Stomach (tissue), 4 donors: ENCODE measurements around the gene DNAJB9.

Source experiments
- POLR2A ChIP-seq, 4 donors: fragments of 450-650 bp; IDR thresholded peaks; one replicate each; pipeline ENCODE4 v1.6.1; 2016; ENCODE audit warnings: antibody characterized with exemption in 4 of 4, control low read depth in 2 of 4, mild to moderate bottlenecking in 1 of 4, moderate library complexity in 1 of 4
- POLR2AphosphoS5 ChIP-seq, 3 donors: sonication (generic); formaldehyde crosslinking; IDR thresholded peaks; one replicate each; pipeline ENCODE4 v1.6.1; 2016; ENCODE audit warnings: antibody characterized with exemption in 3 of 3
- TF ChIP-seq, protein P1 (sequence below), 7 experiments: fragments of 450-650 bp in 4 of 7; fragments of 200-600 bp in 3 of 7; sonication (generic) in 3 of 7; IDR thresholded peaks; one replicate each; pipeline ENCODE4 v1.5.1; 2016 to 2019; ENCODE audit warnings: antibody characterized with exemption in 7 of 7, control low read depth in 2 of 7, mild to moderate bottlenecking in 1 of 7

DNA sequence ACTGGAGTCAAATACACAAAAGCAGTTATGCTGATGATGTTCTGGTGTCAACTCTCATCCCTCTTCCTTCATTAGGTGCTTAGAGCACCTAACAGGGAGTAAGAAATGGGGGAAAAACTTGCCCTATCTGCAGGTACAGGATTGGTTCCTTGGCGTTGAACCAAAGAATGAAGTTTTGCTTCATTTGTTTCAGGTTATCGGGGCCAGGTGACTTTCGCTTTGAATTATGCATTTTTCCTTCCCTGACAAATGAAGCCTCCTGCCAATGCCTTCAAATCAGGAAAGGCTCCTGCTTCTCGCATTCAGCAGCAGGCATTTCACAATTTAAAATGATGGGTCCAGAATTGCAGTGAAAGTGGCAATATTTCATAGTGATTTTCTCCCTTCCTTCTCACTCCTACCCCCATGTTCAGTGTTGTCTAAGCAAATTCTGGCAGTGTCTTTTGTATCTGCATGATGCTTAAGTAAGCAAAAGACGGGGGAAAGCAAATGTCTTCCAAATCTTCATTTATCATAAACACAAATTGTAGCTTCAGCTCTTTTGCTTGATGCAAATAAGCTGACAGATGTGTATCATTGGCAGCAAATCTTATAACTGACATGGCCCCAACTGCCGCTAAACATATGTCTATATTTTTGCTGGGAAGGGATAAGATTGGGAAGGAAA, 29.4 kb downstream of the DNAJB9 start:
- no peak for TF ChIP-seq POLR2AphosphoS5 (IDR thresholded peaks at IDR 0.05)
- TF ChIP-seq, protein P1, sequence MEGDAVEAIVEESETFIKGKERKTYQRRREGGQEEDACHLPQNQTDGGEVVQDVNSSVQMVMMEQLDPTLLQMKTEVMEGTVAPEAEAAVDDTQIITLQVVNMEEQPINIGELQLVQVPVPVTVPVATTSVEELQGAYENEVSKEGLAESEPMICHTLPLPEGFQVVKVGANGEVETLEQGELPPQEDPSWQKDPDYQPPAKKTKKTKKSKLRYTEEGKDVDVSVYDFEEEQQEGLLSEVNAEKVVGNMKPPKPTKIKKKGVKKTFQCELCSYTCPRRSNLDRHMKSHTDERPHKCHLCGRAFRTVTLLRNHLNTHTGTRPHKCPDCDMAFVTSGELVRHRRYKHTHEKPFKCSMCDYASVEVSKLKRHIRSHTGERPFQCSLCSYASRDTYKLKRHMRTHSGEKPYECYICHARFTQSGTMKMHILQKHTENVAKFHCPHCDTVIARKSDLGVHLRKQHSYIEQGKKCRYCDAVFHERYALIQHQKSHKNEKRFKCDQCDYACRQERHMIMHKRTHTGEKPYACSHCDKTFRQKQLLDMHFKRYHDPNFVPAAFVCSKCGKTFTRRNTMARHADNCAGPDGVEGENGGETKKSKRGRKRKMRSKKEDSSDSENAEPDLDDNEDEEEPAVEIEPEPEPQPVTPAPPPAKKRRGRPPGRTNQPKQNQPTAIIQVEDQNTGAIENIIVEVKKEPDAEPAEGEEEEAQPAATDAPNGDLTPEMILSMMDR (IDR thresholded peaks at IDR 0.05), result no peak
- no peak for TF ChIP-seq POLR2A (IDR thresholded peaks at IDR 0.05)
